Natural killer cell (primary cell): Measurements from ENCODE around the gene SSX2IP. TPM values are rescaled to one million over a fixed set of nuclear protein-coding genes. Genes with fewer than 3 reads are reported as not detected.
A peak's percentile ranks its signal among the peaks of the same experiment; 100 is the strongest.

Experiments
- ATAC-seq, 3 donors: fragments of 150-1000 bp in 2 of 3; fragments of 200-7000 bp in 1 of 3; cut with Tn5 transposase; 1 replicate in 1 of 3; 2 replicates in 2 of 3; pipeline ENCODE4 v1.10.0; 2021; ENCODE audit warnings: mild to moderate bottlenecking in 2 of 3, moderate library complexity in 2 of 3
- DNase-seq, 2 donors: peaks; one replicate each; pipeline versions ENCODE4 v3.0.0 to v3.0.0-alpha.2; 2013 to 2021; ENCODE audit warnings: mixed read lengths in 1 of 2
- H3K27ac ChIP-seq: one replicate; pipeline ENCODE4 v1.5.1; 2013; ENCODE audit warnings: mild to moderate bottlenecking, low read length
- H3K27me3 ChIP-seq: one replicate; pipeline ENCODE4 v1.6.1; 2013; ENCODE audit warnings: low read length; ENCODE audit not compliant: control insufficient read depth, insufficient read depth
- H3K36me3 ChIP-seq: one replicate; pipeline ENCODE4 v1.6.1; 2013; ENCODE audit warnings: low read length; ENCODE audit not compliant: control insufficient read depth, insufficient read depth
- H3K4me1 ChIP-seq: one replicate; pipeline ENCODE4 v1.6.1; 2013; ENCODE audit warnings: low read length; ENCODE audit not compliant: control insufficient read depth, insufficient read depth
- H3K4me3 ChIP-seq: one replicate; pipeline ENCODE4 v1.5.1; 2013; ENCODE audit warnings: low read length
- H3K9me3 ChIP-seq: one replicate; pipeline ENCODE4 v1.6.1; 2013; ENCODE audit warnings: low read length; ENCODE audit not compliant: control insufficient read depth, insufficient read depth
- H3K27ac Mint-ChIP-seq, 2 donors: one replicate each; pipeline ENCODE4 v1.8.0; 2022; ENCODE audit warnings: mild to moderate bottlenecking in 2 of 2, mixed read lengths in 2 of 2, moderate library complexity in 1 of 2
- H3K27me3 Mint-ChIP-seq, 2 donors: one replicate each; pipeline ENCODE4 v1.8.0; 2022; ENCODE audit warnings: low read depth in 2 of 2, mixed read lengths in 2 of 2
- H3K36me3 Mint-ChIP-seq: one replicate; pipeline ENCODE4 v1.8.0; 2022; ENCODE audit warnings: mixed read lengths
- H3K4me1 Mint-ChIP-seq, 2 donors: one replicate each; pipeline ENCODE4 v1.8.0; 2022; ENCODE audit warnings: mixed read lengths in 2 of 2
- H3K4me3 Mint-ChIP-seq: one replicate; pipeline ENCODE4 v1.8.0; 2022; ENCODE audit warnings: mild to moderate bottlenecking, moderate library complexity, mixed read lengths
- H3K9me3 Mint-ChIP-seq, 2 donors: one replicate each; pipeline ENCODE4 v1.8.0; 2022; ENCODE audit warnings: mixed read lengths in 2 of 2
- WGBS: methylation state at CpG from one replicate; pipeline ENCODE4 v1.1.7; 2013; ENCODE audit warnings: missing lambda C conversion rate; ENCODE audit not compliant: insufficient coverage; 5-methylcytosine and 5-hydroxymethylcytosine counted together
- intact Hi-C: fragments of 100-400 bp; cut with micrococcal nuclease; formaldehyde crosslinking; loops from one replicate; pipeline ENCODE4 v1.14.2; 2022
- total RNA-seq, 4 donors: library from RNA; stranded (reverse); fragments of 120-200 nt in 1 of 4; gene quantifications; one replicate each; pipeline versions ENCODE4 v1.2.3 to v1.2.4, GENCODE V29; 2013 to 2022
- TF ChIP-seq, protein P1 (sequence below): fragments of 200-600 bp; IDR thresholded peaks from one replicate; pipeline ENCODE4 v1.8.0; 2022; ENCODE audit warnings: antibody characterized with exemption

Gene SSX2IP, protein sequence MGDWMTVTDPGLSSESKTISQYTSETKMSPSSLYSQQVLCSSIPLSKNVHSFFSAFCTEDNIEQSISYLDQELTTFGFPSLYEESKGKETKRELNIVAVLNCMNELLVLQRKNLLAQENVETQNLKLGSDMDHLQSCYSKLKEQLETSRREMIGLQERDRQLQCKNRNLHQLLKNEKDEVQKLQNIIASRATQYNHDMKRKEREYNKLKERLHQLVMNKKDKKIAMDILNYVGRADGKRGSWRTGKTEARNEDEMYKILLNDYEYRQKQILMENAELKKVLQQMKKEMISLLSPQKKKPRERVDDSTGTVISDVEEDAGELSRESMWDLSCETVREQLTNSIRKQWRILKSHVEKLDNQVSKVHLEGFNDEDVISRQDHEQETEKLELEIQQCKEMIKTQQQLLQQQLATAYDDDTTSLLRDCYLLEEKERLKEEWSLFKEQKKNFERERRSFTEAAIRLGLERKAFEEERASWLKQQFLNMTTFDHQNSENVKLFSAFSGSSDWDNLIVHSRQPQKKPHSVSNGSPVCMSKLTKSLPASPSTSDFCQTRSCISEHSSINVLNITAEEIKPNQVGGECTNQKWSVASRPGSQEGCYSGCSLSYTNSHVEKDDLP
- total RNA-seq = 10 to 100 TPM; 24.2 to 35.8 (median 27.2) TPM
- total RNA-seq (2013) = 36.7 TPM

DNA sequence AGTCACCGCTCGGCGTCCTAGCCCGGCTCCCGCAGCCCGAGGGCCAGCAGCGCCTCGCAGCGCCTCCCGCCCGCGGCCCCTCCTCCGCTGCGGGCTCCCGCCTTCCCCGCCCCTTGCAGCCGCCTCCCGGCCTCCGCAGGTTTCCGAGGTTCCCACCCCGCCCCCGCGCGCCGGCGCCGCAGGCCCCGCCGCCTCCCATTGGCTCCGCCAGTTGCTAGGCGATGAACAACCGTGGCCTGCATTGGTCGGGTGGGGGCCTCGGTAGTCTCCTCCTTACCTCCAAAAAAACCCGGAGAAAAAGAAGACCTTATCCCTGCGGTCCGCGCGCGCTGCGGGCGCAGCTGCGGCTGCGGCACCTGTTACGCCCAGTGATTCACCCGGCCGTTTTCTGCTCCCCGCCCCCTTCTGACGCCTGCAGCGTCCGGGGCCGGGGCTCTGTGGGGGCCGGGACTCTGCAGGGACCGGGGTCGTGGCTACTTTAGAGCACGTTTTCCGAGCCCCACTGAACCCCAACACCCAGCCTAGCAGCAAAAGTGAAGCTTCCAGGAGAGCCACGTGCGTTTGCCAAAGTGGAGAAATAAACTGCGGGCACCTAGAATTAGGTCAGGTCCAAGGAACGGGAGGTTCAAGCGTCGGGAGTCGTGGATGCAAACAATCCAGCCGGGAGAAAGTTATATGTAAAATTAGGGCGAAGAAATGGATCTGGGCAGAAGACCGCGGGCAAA lies at the start of gene SSX2IP:
SSX2IP (minus strand) TSS at position 65 of the 725 bp plus-strand sequence. CDS start 19,242 bp downstream, outside the sequence.
- peak within 1 kb of the TSS; percentile 97 for H3K4me3 Mint-ChIP-seq
- peaks cover 23% of the 10 kb centered on the region for H3K4me1 ChIP-seq
- no peaks in the 10 kb centered on the region for H3K36me3 ChIP-seq
- H3K27ac Mint-ChIP-seq = peak within 1 kb of the TSS; percentile 99
- H3K36me3 Mint-ChIP-seq = no peaks in the 10 kb centered on the region
- no peaks in the 10 kb centered on the region for H3K9me3 ChIP-seq
- no peaks in the 10 kb centered on the region for H3K27me3 Mint-ChIP-seq
- ATAC-seq (peak; percentile 75 to 94 (median 87)), DNase-seq (peak; percentile 98 to 99)
- TF ChIP-seq, protein P1, sequence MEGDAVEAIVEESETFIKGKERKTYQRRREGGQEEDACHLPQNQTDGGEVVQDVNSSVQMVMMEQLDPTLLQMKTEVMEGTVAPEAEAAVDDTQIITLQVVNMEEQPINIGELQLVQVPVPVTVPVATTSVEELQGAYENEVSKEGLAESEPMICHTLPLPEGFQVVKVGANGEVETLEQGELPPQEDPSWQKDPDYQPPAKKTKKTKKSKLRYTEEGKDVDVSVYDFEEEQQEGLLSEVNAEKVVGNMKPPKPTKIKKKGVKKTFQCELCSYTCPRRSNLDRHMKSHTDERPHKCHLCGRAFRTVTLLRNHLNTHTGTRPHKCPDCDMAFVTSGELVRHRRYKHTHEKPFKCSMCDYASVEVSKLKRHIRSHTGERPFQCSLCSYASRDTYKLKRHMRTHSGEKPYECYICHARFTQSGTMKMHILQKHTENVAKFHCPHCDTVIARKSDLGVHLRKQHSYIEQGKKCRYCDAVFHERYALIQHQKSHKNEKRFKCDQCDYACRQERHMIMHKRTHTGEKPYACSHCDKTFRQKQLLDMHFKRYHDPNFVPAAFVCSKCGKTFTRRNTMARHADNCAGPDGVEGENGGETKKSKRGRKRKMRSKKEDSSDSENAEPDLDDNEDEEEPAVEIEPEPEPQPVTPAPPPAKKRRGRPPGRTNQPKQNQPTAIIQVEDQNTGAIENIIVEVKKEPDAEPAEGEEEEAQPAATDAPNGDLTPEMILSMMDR = no peak
- under 1% methylated on average over 68 of the region's 68 CpGs for WGBS
- no peaks in the 10 kb centered on the region for H3K27me3 ChIP-seq
- H3K9me3 Mint-ChIP-seq = no peaks in the 10 kb centered on the region
- intact Hi-C loops = loop anchor here (1.0 to 5.0 kb wide), 3 partner anchors 116 to 548 kb away; partner anchors contain the start of genes CTBS, GNG5, PRKACB and SPATA1
- peak within 1 kb of the TSS; percentile 85 for H3K27ac ChIP-seq
- peaks cover 62 to 67% of the 10 kb centered on the region in 2 donors for H3K4me1 Mint-ChIP-seq
- H3K4me3 ChIP-seq = peak within 1 kb of the TSS; percentile 60

DNA sequence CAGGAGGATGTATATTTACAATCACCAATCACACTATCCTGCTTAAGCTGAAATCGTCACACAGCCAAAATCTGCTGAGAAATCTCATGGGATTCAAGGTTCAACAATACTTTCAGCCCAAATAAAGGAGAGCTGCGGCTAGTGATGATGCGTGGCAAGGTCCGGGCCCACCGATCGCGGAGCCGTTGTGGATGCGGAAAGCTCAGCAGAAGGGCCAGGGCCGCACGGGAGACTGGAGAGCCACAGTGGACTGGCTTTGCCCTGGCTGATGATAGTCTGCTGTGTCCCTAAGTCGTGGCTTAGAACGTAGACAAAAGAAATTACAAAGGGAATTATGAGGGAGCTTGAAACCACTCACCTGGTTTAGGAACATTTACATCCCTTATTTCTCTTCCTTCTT lies 48.0 kb upstream of the SSX2IP start:
- Mint-ChIP-seq H3K4me1 (no peaks in the 10 kb centered on the region), H3K9me3 (no peaks in the 10 kb centered on the region), H3K27me3 (peaks cover 14 to 35% of the 10 kb centered on the region in 2 donors), H3K4me3 (no peak overlapping the region), H3K36me3 (no peaks in the 10 kb centered on the region), H3K27ac (no peak overlapping the region)
- TF ChIP-seq, protein P1 = no peak
- H3K27me3 ChIP-seq = peaks cover 2% of the 10 kb centered on the region
- no peak for ATAC-seq
- DNase-seq = no peak
- no peaks in the 10 kb centered on the region for H3K9me3 ChIP-seq
- no peak overlapping the region for H3K4me3 ChIP-seq
- intact Hi-C loops = no loop called here
- H3K27ac ChIP-seq = no peak overlapping the region
- no peaks in the 10 kb centered on the region for H3K36me3 ChIP-seq
- 96% methylated on average over 13 of the region's 13 CpGs for WGBS
- H3K4me1 ChIP-seq = no peaks in the 10 kb centered on the region

DNA sequence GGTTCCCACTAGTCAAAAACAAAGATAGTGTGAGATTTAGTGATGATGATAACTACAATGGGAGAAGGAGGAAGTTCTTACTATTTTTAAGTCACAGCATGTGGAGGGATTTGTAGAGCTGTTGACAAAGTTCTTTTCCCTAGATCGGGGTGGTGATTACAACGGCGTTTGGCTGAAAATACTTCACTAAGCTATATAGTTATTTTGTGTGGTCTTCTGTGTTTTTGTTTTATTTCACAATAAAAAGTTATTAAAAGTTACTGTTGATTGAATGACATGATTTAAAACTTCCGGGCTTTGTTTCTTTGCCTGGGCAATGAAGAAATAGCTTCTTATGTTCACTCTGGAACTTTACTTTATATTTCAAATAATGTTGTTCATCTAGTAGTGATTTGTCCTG lies 47.3 kb upstream of the SSX2IP start:
- Mint-ChIP-seq H3K27ac (no peak overlapping the region), H3K27me3 (peaks cover 14 to 35% of the 10 kb centered on the region in 2 donors), H3K36me3 (no peaks in the 10 kb centered on the region), H3K9me3 (no peaks in the 10 kb centered on the region), H3K4me1 (no peaks in the 10 kb centered on the region), H3K4me3 (no peak overlapping the region)
- WGBS = 60% methylated on average over 4 of the region's 4 CpGs
- ATAC-seq = no peak
- H3K27me3 ChIP-seq = peaks cover 2% of the 10 kb centered on the region
- H3K36me3 ChIP-seq = no peaks in the 10 kb centered on the region
- H3K27ac ChIP-seq = no peak overlapping the region
- no peaks in the 10 kb centered on the region for H3K9me3 ChIP-seq
- TF ChIP-seq, protein P1 = no peak
- no peak overlapping the region for H3K4me3 ChIP-seq
- intact Hi-C loops = no loop called here
- no peaks in the 10 kb centered on the region for H3K4me1 ChIP-seq
- no peak for DNase-seq
